ENCODE measurements around the gene HERPUD2.
"Not testable (repeated sequence)": the region's sequence is repeated elsewhere in the genome, so short reads cannot be mapped to it uniquely, and the experiment has no call there.

The HERPUD2 gene

DNA sequence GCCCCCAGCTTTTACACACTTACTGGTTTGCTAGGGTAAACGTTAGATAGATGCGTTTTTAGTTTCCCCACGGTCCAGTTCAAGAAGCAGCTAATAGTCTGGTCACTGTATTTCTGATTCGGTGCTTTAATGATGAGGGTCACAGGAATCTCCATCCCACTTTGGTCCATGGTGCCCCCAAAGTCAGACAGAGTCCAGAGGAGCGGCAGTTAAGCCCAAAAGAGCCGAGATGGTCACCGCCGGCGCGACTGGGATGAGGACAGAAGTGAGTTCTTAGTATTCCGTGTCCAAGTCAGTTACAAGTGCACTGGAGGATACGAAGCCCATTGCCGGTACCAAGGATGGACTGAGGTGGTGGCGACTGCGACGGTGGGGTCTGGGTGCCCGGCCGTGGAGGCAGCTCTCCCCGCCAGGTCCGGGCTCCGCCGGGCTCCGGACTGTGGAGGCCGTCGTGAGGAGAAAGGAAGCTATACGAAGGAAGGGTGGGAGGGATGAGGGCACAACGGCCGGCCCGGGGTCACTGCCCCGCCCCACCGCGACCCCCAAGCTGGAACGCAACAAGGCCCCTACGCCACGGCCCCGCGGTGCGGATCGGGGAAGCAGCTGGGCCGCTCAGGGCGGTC lies 663 bp downstream of the HERPUD2 start:
- TF ChIP-seq, protein P1, sequence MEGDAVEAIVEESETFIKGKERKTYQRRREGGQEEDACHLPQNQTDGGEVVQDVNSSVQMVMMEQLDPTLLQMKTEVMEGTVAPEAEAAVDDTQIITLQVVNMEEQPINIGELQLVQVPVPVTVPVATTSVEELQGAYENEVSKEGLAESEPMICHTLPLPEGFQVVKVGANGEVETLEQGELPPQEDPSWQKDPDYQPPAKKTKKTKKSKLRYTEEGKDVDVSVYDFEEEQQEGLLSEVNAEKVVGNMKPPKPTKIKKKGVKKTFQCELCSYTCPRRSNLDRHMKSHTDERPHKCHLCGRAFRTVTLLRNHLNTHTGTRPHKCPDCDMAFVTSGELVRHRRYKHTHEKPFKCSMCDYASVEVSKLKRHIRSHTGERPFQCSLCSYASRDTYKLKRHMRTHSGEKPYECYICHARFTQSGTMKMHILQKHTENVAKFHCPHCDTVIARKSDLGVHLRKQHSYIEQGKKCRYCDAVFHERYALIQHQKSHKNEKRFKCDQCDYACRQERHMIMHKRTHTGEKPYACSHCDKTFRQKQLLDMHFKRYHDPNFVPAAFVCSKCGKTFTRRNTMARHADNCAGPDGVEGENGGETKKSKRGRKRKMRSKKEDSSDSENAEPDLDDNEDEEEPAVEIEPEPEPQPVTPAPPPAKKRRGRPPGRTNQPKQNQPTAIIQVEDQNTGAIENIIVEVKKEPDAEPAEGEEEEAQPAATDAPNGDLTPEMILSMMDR (IDR thresholded peaks at IDR 0.05; ENCODE audit: low read depth, low read length, poor library complexity, severe bottlenecking) = no peak
- peak overlapping the region; percentile 77 for H3K4me2 ChIP-seq (ENCODE audit: low read length)
- H3K9me2 ChIP-seq (replicated peaks; ENCODE audit: control insufficient read depth, low read length) = no peaks in the 10 kb centered on the region
- H3K9me3 ChIP-seq (ENCODE audit: control insufficient read depth, insufficient read depth, low read length) = no peaks in the 10 kb centered on the region
- H3K36me3 ChIP-seq (ENCODE audit: control insufficient read depth, low read length) = peaks cover 3% of the 10 kb centered on the region; the same call in 1 of the 2 replicates
- H3K4me1 ChIP-seq (ENCODE audit: control insufficient read depth, low read length) = peaks cover 45% of the 10 kb centered on the region
- peak overlapping the region; percentile 85 for H3K4me3 ChIP-seq (ENCODE audit: low read length)
- 0 out of 2 replicates have a peak, but pooled peaks cover 4% of the 10 kb centered on the region for H3F3A ChIP-seq (ENCODE audit: control insufficient read depth, insufficient read depth)
- no peaks in the 10 kb centered on the region for H3K27me3 ChIP-seq (ENCODE audit: control insufficient read depth, low read length)
- H3K27ac ChIP-seq (ENCODE audit: low read depth, low read length) = peak overlapping the region; percentile 23
- H3K79me2 ChIP-seq (ENCODE audit: control insufficient read depth, low read length) = peaks cover 60% of the 10 kb centered on the region
- 0 out of 2 replicates have a peak, but pooled peaks cover 4% of the 10 kb centered on the region for H4K20me1 ChIP-seq (ENCODE audit: control insufficient read depth, insufficient read depth, low read depth, low read length)

DNA sequence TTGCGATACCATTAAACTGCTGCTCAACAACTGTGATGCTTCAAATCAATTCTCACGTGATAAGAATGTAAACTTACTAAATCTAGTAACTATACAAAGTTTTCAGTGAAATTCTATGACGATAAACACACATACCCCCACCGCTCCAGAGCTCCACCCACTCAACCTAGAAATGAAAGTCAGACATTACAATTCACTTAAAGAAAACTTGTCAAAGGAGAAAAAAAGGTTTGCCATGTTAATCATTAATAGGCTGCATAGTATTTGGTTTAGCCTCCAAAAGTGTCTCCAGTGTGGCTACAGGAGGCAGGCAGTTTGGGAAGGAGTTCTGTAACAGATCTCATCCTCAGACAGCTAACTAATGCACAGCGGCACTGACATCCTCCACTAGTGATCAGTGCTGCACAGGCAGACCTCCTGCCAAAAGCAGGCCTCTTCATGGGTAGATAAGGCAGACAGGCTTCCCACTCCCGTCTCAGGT lies 3.1 kb downstream of the HERPUD2 start:
- Histone ChIP-seq H3K36me3 (ENCODE audit: control insufficient read depth, low read length) (peaks cover 3% of the 10 kb centered on the region; the same call in 1 of the 2 replicates), H3K27ac (ENCODE audit: low read depth, low read length) (no peak overlapping the region), H3K27me3 (ENCODE audit: control insufficient read depth, low read length) (no peaks in the 10 kb centered on the region), H3K9me2 (replicated peaks; ENCODE audit: control insufficient read depth, low read length) (no peaks in the 10 kb centered on the region), H3F3A (ENCODE audit: control insufficient read depth, insufficient read depth) (0 out of 2 replicates have a peak, but pooled peaks cover 4% of the 10 kb centered on the region), H3K4me3 (ENCODE audit: low read length) (peak overlapping the region; percentile 85), H3K79me2 (ENCODE audit: control insufficient read depth, low read length) (peaks cover 79% of the 10 kb centered on the region), H3K4me1 (ENCODE audit: control insufficient read depth, low read length) (peaks cover 45% of the 10 kb centered on the region), H3K9me3 (ENCODE audit: control insufficient read depth, insufficient read depth, low read length) (no peaks in the 10 kb centered on the region), H3K4me2 (ENCODE audit: low read length) (peak overlapping the region; percentile 77), H4K20me1 (ENCODE audit: control insufficient read depth, insufficient read depth, low read depth, low read length) (0 out of 2 replicates have a peak, but pooled peaks cover 4% of the 10 kb centered on the region)
- TF ChIP-seq, protein P1 (IDR thresholded peaks at IDR 0.05; ENCODE audit: low read depth, low read length, poor library complexity, severe bottlenecking) = no peak

DNA sequence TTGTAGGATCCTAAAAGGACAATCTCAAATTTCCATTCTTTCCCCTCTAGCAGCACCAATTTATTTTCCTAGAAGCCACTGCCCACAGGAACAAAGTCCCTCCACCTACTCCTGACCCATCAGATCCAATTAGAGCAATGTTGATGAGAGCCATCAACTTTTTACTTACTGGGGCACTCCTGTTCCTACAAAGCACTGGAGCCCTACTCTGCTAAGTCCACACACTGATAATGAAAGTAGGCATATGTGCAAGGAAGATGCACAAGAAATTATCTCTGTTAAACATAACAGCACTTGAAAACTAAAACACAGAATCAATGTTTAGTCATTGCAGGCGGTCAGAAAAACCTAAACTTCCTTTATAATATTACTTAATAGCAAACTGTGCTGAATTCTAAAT lies 3.6 kb downstream of the HERPUD2 start:
- peak overlapping the region; percentile 85 for H3K4me3 ChIP-seq (ENCODE audit: low read length)
- 0 out of 2 replicates have a peak, but pooled peaks cover 4% of the 10 kb centered on the region for H3F3A ChIP-seq (ENCODE audit: control insufficient read depth, insufficient read depth)
- no peaks in the 10 kb centered on the region for H3K9me3 ChIP-seq (ENCODE audit: control insufficient read depth, insufficient read depth, low read length)
- peaks cover 81% of the 10 kb centered on the region for H3K79me2 ChIP-seq (ENCODE audit: control insufficient read depth, low read length)
- peaks cover 3% of the 10 kb centered on the region; the same call in 1 of the 2 replicates for H3K36me3 ChIP-seq (ENCODE audit: control insufficient read depth, low read length)
- 0 out of 2 replicates have a peak, but pooled peaks cover 4% of the 10 kb centered on the region for H4K20me1 ChIP-seq (ENCODE audit: control insufficient read depth, insufficient read depth, low read depth, low read length)
- H3K4me1 ChIP-seq (ENCODE audit: control insufficient read depth, low read length) = peaks cover 44% of the 10 kb centered on the region
- H3K9me2 ChIP-seq (replicated peaks; ENCODE audit: control insufficient read depth, low read length) = no peaks in the 10 kb centered on the region
- no peak overlapping the region for H3K27ac ChIP-seq (ENCODE audit: low read depth, low read length)
- peak overlapping the region; percentile 77 for H3K4me2 ChIP-seq (ENCODE audit: low read length)
- no peaks in the 10 kb centered on the region for H3K27me3 ChIP-seq (ENCODE audit: control insufficient read depth, low read length)
- TF ChIP-seq, protein P1 (IDR thresholded peaks at IDR 0.05; ENCODE audit: low read depth, low read length, poor library complexity, severe bottlenecking) = no peak
- TF ChIP-seq EZH2phosphoT487 (IDR thresholded peaks at IDR 0.05; ENCODE audit: borderline replicate concordance, low read length) = no peak

DNA sequence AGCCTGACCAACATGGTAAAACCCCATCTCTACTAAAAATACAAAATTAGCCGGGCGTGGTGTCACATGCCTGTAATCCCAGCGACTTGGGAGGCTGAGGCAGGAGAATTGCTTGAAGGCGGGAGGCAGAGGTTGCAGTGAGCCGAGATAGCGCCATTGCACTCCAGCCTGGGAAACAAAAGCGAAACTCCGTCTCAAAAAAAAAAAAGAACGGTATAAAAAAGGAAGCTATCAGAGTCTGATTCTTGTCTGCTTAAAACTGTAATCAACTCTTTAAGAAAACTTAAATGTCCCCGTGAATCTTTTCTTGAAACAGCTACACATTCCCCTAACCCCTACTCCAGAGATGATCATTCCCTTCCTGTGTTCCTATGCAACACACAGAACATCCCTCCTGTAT lies 4.3 kb downstream of the HERPUD2 start:
- not testable (repeated sequence) for H3K27ac ChIP-seq (ENCODE audit: low read depth, low read length); H3F3A ChIP-seq (ENCODE audit: control insufficient read depth, insufficient read depth); H3K4me3 ChIP-seq (ENCODE audit: low read length); H3K9me3 ChIP-seq (ENCODE audit: control insufficient read depth, insufficient read depth, low read length); H3K36me3 ChIP-seq (ENCODE audit: control insufficient read depth, low read length); H3K27me3 ChIP-seq (ENCODE audit: control insufficient read depth, low read length); H4K20me1 ChIP-seq (ENCODE audit: control insufficient read depth, insufficient read depth, low read depth, low read length); H3K9me2 ChIP-seq (replicated peaks; ENCODE audit: control insufficient read depth, low read length)
- H3K4me1 ChIP-seq (ENCODE audit: control insufficient read depth, low read length) = peaks cover 37% of the 10 kb centered on the region
- H3K79me2 ChIP-seq (ENCODE audit: control insufficient read depth, low read length) = peaks cover 75% of the 10 kb centered on the region
- peak overlapping the region; percentile 77; the same call in 1 of the 2 replicates for H3K4me2 ChIP-seq (ENCODE audit: low read length)
